ENCODE data around the gene GAS6. TPM values are rescaled to one million over a fixed set of nuclear protein-coding genes. Genes with fewer than 3 reads are reported as not detected.

The GAS6 gene
- total RNA-seq, 1 donor from 2014 or later = 14.8 TPM

GRCh38 chr13:113856716-113857065 lies 7.2 kb downstream of the GAS6 start:
- no peaks in the 10 kb centered on the region for H3K27me3 Mint-ChIP-seq (ENCODE audit: unreplicated experiment)
- no peak overlapping the region for H3K27ac Mint-ChIP-seq (ENCODE audit: unreplicated experiment)
- TF ChIP-seq, protein P1, sequence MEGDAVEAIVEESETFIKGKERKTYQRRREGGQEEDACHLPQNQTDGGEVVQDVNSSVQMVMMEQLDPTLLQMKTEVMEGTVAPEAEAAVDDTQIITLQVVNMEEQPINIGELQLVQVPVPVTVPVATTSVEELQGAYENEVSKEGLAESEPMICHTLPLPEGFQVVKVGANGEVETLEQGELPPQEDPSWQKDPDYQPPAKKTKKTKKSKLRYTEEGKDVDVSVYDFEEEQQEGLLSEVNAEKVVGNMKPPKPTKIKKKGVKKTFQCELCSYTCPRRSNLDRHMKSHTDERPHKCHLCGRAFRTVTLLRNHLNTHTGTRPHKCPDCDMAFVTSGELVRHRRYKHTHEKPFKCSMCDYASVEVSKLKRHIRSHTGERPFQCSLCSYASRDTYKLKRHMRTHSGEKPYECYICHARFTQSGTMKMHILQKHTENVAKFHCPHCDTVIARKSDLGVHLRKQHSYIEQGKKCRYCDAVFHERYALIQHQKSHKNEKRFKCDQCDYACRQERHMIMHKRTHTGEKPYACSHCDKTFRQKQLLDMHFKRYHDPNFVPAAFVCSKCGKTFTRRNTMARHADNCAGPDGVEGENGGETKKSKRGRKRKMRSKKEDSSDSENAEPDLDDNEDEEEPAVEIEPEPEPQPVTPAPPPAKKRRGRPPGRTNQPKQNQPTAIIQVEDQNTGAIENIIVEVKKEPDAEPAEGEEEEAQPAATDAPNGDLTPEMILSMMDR (IDR thresholded peaks at IDR 0.05) = no peak
- H3K4me3 Mint-ChIP-seq (ENCODE audit: unreplicated experiment) = no peak overlapping the region
- H3K9me3 Mint-ChIP-seq (ENCODE audit: unreplicated experiment) = no peaks in the 10 kb centered on the region
- H3K36me3 Mint-ChIP-seq (ENCODE audit: unreplicated experiment) = no peaks in the 10 kb centered on the region
- peaks cover 19% of the 10 kb centered on the region for H3K4me1 Mint-ChIP-seq (ENCODE audit: unreplicated experiment)
- peak; percentile 80 for DNase-seq (ENCODE audit: extremely low spot score, unreplicated experiment)

DNA sequence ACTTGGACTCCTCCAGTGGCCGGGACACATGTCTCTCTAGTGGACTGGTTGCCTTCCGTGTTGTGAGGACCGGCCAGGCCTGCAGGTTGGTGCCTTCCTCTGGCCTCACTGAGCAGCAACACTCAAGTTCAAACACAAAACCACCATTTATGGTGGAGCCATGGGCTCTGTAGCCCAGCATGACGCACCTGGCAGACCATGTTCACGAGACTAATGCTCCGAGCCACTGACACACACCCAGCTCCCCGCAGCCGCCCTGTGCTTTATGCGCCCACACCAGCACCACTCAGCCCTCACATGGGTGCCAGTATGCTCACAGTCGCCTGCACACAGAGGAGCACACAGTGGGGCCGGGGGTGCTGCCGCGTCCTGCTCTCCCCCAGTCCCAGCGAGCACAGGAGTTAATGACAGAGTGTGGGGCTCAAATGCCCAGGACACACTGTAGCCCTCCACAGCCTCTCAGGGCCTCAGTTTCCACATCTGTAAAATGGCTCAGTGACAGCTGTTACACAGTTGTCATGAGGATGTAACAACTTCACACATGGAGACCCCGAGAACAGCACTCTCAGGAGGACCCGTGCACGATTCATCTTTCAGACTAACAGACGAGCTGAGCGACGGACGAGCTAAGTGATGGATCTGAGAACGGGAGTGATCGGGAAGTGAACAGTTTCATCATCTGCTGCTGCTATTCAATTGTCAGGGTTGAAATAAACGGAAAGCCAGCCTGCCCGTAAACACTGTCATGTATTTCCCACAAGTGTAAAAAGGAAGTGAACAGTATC lies 7.8 kb downstream of the GAS6 start:
- Mint-ChIP-seq H3K27ac (ENCODE audit: unreplicated experiment) (no peak overlapping the region), H3K27me3 (ENCODE audit: unreplicated experiment) (no peaks in the 10 kb centered on the region), H3K4me3 (ENCODE audit: unreplicated experiment) (no peak overlapping the region), H3K9me3 (ENCODE audit: unreplicated experiment) (no peaks in the 10 kb centered on the region), H3K4me1 (ENCODE audit: unreplicated experiment) (peaks cover 16% of the 10 kb centered on the region), H3K36me3 (ENCODE audit: unreplicated experiment) (no peaks in the 10 kb centered on the region)
- TF ChIP-seq, protein P1 (IDR thresholded peaks at IDR 0.05) = no peak
- peak; percentile 75 for DNase-seq (ENCODE audit: extremely low spot score, unreplicated experiment)

- peaks cover 13% of the 10 kb centered on the region for H3K4me1 Mint-ChIP-seq (ENCODE audit: unreplicated experiment)
Measured at GRCh38 chr13:113855012-113855921, 8.6 kb downstream of the GAS6 start.

GRCh38 chr13:113854238-113855011 lies 9.5 kb downstream of the GAS6 start:
- Mint-ChIP-seq H3K4me1 (ENCODE audit: unreplicated experiment) (peaks cover 12% of the 10 kb centered on the region), H3K27ac (ENCODE audit: unreplicated experiment) (no peak overlapping the region), H3K36me3 (ENCODE audit: unreplicated experiment) (no peaks in the 10 kb centered on the region), H3K4me3 (ENCODE audit: unreplicated experiment) (no peak overlapping the region), H3K27me3 (ENCODE audit: unreplicated experiment) (no peaks in the 10 kb centered on the region), H3K9me3 (ENCODE audit: unreplicated experiment) (no peaks in the 10 kb centered on the region)
- TF ChIP-seq, protein P1 (IDR thresholded peaks at IDR 0.05) = no peak
- peak; percentile 74 for DNase-seq (ENCODE audit: extremely low spot score, unreplicated experiment)

More at GRCh38 chr13:113855012-113855921, 8.6 kb downstream of the GAS6 start:
- Mint-ChIP-seq H3K9me3 (ENCODE audit: unreplicated experiment) (no peaks in the 10 kb centered on the region), H3K36me3 (ENCODE audit: unreplicated experiment) (no peaks in the 10 kb centered on the region), H3K4me3 (ENCODE audit: unreplicated experiment) (no peak overlapping the region), H3K27ac (ENCODE audit: unreplicated experiment) (no peak overlapping the region), H3K27me3 (ENCODE audit: unreplicated experiment) (no peaks in the 10 kb centered on the region)
- no peak for DNase-seq (ENCODE audit: extremely low spot score, unreplicated experiment)
- TF ChIP-seq, protein P1 (IDR thresholded peaks at IDR 0.05) = no peak
